SK-N-SH treated with all-trans-retinoic acid at 6 μM for 48 hours (cell line): ENCODE measurements around the gene MARK3.

Experiments
- ARNTL ChIP-seq: fragments of 450-650 bp; formaldehyde crosslinking; IDR thresholded peaks from 2 replicates; pipeline ENCODE4 v1.5.0; 2020; ENCODE audit warnings: low read depth, mild to moderate bottlenecking, moderate library complexity, borderline replicate concordance
- ESRRG ChIP-seq: fragments of 250-450 bp; sonication (Bioruptor Pico); IDR thresholded peaks from 2 replicates; pipeline ENCODE4 v1.6.1; 2021; ENCODE audit warnings: mild to moderate bottlenecking
- ISL1 ChIP-seq: fragments of 250-450 bp; sonication (Bioruptor Pico); IDR thresholded peaks from 2 replicates; pipeline ENCODE4 v2.1.2; 2022; ENCODE audit warnings: mild to moderate bottlenecking, moderate library complexity
- PPARA ChIP-seq: fragments of 250-450 bp; sonication (Bioruptor Pico); IDR thresholded peaks from 2 replicates; pipeline ENCODE4 v1.5.0; 2020; ENCODE audit warnings: mild to moderate bottlenecking, borderline replicate concordance
- SNAI2 ChIP-seq: fragments of 250-450 bp; sonication (Bioruptor Pico); IDR thresholded peaks from 2 replicates; pipeline ENCODE4 v1.5.0; 2020; ENCODE audit warnings: mild to moderate bottlenecking, moderate library complexity
- TCF4 ChIP-seq: fragments of 250-450 bp; sonication (Bioruptor Pico); IDR thresholded peaks from 2 replicates; pipeline ENCODE4 v1.8.0; 2021; ENCODE audit warnings: mild to moderate bottlenecking, moderate library complexity, borderline replicate concordance
- TOX ChIP-seq: fragments of 250-450 bp; sonication (Bioruptor Pico); IDR thresholded peaks from 2 replicates; pipeline ENCODE4 v1.8.0; 2021; ENCODE audit warnings: mild to moderate bottlenecking, moderate library complexity, borderline replicate concordance
- ZC3H10 ChIP-seq: fragments of 250-450 bp; sonication (Bioruptor Pico); IDR thresholded peaks from 2 replicates; pipeline ENCODE4 v1.5.1; 2021; ENCODE audit warnings: mild to moderate bottlenecking, moderate library complexity
- ZFP3 ChIP-seq: fragments of 250-450 bp; sonication (Bioruptor Pico); IDR thresholded peaks from 2 replicates; pipeline ENCODE4 v1.5.0; 2020; ENCODE audit warnings: mild to moderate bottlenecking, moderate library complexity
- ZFP30 ChIP-seq: fragments of 450-650 bp; formaldehyde crosslinking; IDR thresholded peaks from 2 replicates; pipeline ENCODE4 v1.5.0; 2022; ENCODE audit warnings: mild to moderate bottlenecking, moderate library complexity
- TF ChIP-seq, protein P1 (sequence below): fragments of 250-450 bp; sonication (Bioruptor Pico); IDR thresholded peaks from 2 replicates; pipeline ENCODE4 v1.8.0; 2020; ENCODE audit warnings: mild to moderate bottlenecking, moderate library complexity, borderline replicate concordance
- TF ChIP-seq, protein P2 (sequence below): fragments of 250-450 bp; sonication (Bioruptor Pico); IDR thresholded peaks from 2 replicates; pipeline ENCODE4 v1.8.0; 2021; ENCODE audit warnings: low read depth, mild to moderate bottlenecking, moderate library complexity, borderline replicate concordance
- TF ChIP-seq, protein P3 (sequence below): fragments of 250-450 bp; sonication (Bioruptor Pico); IDR thresholded peaks from 2 replicates; pipeline ENCODE4 v1.5.0; 2020; ENCODE audit warnings: mild to moderate bottlenecking, moderate library complexity
- TF ChIP-seq, protein P4 (sequence below): fragments of 250-450 bp; sonication (Bioruptor Pico); IDR thresholded peaks from 2 replicates; pipeline ENCODE4 v1.5.1; 2021; ENCODE audit warnings: mild to moderate bottlenecking, moderate library complexity

DNA sequence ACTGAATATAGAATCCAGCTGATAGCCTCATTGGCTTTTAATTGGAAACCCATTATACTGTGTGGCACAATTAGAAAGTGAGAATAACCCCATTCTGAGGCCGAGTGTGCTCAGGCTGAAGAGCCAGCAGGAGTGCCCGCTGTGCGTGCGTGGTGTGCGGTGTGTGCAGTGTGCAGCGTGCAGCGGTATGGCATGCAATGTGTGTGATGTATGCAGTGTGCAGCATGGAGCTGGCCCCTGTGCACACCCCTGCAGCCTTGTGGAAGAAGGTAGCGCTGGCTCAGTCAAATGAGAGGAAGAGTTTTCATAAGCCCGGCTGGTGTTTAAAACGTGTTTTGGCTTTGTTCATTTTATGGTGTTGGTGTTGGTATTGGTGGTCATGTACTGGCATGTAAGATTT lies 114.5 kb downstream of the MARK3 start:
- TF ChIP-seq TCF4 (no peak), PPARA (CRISPR knock-in tag) (no peak), TOX (CRISPR knock-in tag) (no peak), SNAI2 (CRISPR knock-in tag) (no peak), ARNTL (CRISPR knock-in tag) (no peak), ESRRG (CRISPR knock-in tag) (no peak), ISL1 (CRISPR knock-in tag) (no peak), ZFP30 (CRISPR knock-in tag) (no peak), ZC3H10 (CRISPR knock-in tag) (no peak), ZFP3 (CRISPR knock-in tag) (no peak)
- TF ChIP-seq, protein P1, sequence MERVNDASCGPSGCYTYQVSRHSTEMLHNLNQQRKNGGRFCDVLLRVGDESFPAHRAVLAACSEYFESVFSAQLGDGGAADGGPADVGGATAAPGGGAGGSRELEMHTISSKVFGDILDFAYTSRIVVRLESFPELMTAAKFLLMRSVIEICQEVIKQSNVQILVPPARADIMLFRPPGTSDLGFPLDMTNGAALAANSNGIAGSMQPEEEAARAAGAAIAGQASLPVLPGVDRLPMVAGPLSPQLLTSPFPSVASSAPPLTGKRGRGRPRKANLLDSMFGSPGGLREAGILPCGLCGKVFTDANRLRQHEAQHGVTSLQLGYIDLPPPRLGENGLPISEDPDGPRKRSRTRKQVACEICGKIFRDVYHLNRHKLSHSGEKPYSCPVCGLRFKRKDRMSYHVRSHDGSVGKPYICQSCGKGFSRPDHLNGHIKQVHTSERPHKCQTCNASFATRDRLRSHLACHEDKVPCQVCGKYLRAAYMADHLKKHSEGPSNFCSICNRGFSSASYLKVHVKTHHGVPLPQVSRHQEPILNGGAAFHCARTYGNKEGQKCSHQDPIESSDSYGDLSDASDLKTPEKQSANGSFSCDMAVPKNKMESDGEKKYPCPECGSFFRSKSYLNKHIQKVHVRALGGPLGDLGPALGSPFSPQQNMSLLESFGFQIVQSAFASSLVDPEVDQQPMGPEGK (CRISPR knock-in tag), result no peak
- TF ChIP-seq, protein P2, sequence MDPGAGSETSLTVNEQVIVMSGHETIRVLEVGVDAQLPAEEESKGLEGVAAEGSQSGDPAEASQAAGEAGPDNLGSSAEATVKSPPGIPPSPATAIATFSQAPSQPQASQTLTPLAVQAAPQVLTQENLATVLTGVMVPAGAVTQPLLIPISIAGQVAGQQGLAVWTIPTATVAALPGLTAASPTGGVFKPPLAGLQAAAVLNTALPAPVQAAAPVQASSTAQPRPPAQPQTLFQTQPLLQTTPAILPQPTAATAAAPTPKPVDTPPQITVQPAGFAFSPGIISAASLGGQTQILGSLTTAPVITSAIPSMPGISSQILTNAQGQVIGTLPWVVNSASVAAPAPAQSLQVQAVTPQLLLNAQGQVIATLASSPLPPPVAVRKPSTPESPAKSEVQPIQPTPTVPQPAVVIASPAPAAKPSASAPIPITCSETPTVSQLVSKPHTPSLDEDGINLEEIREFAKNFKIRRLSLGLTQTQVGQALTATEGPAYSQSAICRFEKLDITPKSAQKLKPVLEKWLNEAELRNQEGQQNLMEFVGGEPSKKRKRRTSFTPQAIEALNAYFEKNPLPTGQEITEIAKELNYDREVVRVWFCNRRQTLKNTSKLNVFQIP (CRISPR knock-in tag), result no peak
- TF ChIP-seq, protein P3, sequence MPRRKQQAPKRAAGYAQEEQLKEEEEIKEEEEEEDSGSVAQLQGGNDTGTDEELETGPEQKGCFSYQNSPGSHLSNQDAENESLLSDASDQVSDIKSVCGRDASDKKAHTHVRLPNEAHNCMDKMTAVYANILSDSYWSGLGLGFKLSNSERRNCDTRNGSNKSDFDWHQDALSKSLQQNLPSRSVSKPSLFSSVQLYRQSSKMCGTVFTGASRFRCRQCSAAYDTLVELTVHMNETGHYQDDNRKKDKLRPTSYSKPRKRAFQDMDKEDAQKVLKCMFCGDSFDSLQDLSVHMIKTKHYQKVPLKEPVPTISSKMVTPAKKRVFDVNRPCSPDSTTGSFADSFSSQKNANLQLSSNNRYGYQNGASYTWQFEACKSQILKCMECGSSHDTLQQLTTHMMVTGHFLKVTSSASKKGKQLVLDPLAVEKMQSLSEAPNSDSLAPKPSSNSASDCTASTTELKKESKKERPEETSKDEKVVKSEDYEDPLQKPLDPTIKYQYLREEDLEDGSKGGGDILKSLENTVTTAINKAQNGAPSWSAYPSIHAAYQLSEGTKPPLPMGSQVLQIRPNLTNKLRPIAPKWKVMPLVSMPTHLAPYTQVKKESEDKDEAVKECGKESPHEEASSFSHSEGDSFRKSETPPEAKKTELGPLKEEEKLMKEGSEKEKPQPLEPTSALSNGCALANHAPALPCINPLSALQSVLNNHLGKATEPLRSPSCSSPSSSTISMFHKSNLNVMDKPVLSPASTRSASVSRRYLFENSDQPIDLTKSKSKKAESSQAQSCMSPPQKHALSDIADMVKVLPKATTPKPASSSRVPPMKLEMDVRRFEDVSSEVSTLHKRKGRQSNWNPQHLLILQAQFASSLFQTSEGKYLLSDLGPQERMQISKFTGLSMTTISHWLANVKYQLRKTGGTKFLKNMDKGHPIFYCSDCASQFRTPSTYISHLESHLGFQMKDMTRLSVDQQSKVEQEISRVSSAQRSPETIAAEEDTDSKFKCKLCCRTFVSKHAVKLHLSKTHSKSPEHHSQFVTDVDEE (CRISPR knock-in tag), result no peak
- TF ChIP-seq, protein P4, sequence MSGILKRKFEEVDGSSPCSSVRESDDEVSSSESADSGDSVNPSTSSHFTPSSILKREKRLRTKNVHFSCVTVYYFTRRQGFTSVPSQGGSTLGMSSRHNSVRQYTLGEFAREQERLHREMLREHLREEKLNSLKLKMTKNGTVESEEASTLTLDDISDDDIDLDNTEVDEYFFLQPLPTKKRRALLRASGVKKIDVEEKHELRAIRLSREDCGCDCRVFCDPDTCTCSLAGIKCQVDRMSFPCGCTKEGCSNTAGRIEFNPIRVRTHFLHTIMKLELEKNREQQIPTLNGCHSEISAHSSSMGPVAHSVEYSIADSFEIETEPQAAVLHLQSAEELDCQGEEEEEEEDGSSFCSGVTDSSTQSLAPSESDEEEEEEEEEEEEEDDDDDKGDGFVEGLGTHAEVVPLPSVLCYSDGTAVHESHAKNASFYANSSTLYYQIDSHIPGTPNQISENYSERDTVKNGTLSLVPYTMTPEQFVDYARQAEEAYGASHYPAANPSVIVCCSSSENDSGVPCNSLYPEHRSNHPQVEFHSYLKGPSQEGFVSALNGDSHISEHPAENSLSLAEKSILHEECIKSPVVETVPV, result no peak
